KG1 (cell line): ENCODE measurements around the gene PPIP5K1.
A peak's percentile ranks its signal among the peaks of the same experiment; 100 is the strongest.

Experiments
- DNase-seq: peaks from one replicate; lab custom pipeline; 2025; lab: John Stamatoyannopoulos, UW

The PPIP5K1 gene

GRCh38 chr15:43517354-43518196, 72.4 kb downstream of the PPIP5K1 start, which contains the start of gene MAP1A:
MAP1A (plus strand) TSS chr15:43517608; CDS start chr15:43521474, 3,866 bp downstream.
- DNase-seq = no peak

GRCh38 chr15:43516801-43517353, 73.1 kb downstream of the PPIP5K1 start:
- DNase-seq = no peak

- no peak for DNase-seq
Measured at GRCh38 chr15:43516185-43516584, 73.8 kb downstream of the PPIP5K1 start.

DNA sequence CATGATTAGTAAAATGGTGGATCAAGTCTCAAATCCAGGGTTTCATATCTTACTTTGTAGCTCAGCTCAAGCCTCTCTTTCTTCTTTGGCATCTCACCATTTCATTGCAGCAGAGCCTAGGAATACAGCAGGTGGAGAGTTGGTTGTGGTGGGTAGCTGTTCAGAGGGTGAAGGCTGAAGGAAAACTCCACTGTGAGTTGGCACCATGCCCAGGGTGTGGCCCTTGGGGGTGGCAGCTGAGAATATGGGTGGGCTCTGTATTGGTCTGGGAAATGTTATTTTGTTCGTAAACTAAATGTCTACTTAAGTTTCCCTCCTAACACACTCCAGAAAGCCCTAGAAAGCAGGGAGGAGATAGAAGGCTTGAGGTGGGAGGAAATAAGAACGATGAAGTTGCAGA, 74.3 kb downstream of the PPIP5K1 start:
- DNase-seq = no peak

DNA sequence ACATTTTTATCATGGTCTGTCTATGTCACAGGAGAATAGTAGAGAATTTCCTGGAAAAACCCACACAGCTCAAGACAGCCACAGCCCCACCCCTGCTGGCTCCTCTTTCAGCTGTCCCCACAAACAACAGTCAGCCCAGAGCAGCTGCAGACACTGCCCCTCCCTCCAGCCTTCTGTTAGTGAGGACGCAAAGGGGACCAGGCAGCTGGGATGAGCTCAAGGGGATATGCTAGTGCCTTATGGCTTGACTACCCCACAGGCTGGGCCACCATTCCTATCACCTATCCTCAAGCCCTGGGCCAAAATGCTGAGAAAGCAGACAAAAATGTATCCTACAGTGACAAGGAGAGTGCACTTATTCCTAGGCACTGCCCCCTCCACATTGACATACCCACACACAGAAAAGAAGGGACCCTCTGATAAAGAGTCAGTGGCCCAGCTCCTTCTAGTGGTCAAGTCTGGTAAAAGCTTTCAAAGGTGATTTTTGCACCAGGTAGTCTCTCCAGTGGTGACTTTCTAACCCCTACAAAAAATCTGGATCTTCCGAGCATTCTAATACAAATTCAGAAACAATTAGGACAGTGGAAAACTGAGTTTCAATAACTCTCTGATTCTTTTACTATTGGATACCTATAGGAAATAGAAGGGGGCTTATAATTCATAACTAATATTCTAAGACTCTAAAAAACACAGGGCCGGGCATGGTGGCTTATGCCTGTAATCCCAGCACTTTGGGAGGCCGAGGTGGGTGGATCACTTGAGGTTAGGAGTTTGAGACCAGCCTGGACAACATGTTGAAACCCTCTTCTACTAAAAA, 75.6 kb downstream of the PPIP5K1 start:
- no peak for DNase-seq

GRCh38 chr15:43513550-43513949, 76.5 kb downstream of the PPIP5K1 start:
- DNase-seq = no peak

GRCh38 chr15:43511012-43511885, 78.8 kb downstream of the PPIP5K1 start:
- DNase-seq = no peak

DNA sequence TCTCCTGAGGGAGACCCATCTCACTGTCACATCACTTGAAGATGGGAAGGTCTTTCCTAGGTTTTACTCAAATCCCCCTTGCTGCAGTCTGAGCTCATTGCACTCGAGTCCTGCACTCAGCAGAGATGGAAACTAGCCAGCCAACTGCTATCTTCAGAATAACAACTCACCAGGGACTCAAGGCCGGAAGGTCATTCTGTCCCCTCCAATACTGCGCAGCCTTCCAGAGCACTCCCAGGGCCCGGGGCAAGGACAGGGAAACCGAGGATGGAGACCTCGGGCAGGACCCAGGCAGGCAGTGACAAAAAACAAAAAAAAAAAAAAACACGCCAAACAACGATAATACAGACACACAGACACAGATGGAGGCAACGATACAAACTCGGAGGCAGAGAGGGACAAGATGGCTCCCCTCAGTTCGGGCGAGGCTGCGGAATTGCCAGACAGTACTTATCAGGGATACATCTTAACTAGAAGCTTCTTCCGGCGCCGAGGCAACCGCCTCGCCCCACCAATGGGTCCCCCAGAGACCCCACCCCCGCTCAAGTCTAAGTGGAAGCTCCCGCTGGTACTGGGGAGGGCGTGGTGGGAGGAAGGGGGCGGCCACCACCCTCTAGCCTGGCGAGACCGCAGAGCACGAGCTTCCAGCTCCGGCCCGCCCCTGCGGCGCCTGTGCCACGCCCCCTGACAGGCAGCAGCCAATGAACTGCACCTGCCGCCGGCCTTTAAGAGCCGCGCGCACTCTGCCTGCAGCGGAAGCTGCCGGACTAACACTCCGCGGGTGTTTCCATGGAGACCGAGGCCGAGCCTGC, 79.6 kb downstream of the PPIP5K1 start:
- DNase-seq = peak; percentile 97

- no peak for DNase-seq
Measured at GRCh38 chr15:43509660-43510199, 80.3 kb downstream of the PPIP5K1 start.

DNA sequence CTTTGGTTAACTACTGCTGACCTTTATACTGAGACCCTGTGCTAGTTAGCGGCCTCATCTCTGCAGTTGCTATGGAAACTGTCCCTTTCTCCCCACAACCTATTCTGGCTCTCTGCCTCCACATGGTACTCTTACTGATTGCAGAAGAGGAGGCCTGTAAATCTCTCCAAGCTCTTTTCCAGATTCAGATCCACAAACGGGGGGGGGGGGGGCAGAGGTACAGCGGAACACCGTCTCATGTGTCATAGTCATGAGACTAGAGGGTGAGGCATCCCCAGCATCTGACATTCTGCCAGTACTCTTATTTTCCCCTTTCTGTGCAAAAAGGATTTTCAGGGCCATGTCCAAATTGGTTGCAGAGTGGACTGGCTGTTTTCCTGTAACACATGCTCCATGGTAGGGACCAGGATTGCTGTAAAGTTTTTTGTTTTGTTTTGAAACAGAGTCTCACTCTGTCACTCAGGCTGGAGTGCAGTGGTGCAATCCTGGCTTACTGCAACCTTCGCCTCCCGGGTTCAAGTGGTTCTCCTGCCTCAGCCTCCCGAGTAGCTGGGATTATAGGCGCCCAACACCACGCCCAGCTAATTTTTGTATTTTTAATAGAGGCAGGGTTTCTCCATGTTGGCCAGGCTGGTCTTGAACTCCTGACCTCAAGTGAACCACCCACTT, 80.9 kb downstream of the PPIP5K1 start:
- no peak for DNase-seq

DNA sequence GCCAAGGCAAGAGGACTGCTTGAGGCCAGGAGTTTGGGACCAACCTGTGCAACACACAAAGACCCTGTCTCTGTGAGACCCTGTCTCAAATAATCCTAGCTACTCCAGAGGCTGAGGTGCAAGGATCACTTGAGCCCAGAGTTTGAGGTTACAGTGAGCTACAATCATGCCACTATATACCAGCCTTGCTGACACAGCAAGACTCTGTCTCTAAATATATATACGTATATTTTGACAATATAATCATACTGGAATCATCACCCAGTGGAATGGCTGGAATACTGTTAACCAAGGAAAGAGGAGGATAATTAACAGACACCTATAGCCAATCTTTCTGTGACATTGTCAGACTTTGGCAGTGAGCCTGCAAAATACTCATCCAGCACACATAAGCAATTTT, 81.6 kb downstream of the PPIP5K1 start:
- no peak for DNase-seq

DNA sequence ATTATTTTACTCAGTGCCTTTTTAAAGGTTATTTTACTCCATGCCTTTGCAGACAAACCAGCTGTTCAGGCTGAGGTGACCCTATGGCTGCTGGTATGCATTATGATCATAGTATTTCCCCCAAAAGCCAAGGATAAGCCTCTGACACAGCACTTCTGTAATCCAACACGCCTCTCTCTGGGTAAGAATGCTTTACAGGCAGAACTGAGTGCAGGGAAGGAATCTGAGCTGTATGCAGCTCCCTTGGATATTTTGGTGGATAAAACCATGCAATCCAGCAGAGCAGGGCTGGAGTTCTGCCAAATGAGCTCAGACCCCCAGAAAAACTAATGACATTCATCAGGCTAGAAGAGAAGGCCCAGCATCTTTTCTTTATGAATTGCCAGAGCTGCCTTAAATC, 84.3 kb downstream of the PPIP5K1 start:
- no peak for DNase-seq

DNA sequence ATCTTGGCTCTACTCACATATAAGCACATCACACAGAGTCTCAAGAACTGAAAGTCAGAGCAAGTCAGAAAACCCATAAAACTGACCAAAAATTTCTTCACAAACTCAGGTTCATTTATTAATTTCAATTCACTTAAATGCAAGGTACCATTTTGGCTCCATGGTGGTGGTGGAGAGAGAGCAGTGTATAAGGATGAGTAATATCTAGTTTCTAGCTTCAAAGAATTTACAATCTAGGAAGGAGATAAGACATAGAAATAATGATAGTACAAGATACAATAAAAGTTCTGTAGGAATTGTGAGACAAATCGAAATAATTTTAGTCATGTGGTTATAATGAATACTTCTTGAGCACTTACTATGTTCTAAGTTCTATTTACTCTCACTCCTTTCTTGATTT, 90.4 kb downstream of the PPIP5K1 start:
- DNase-seq = no peak

- DNase-seq = no peak
Measured at GRCh38 chr15:43498990-43499389, 91.0 kb downstream of the PPIP5K1 start.

GRCh38 chr15:43493703-43494472, 96.1 kb downstream of the PPIP5K1 start:
- no peak for DNase-seq

DNA sequence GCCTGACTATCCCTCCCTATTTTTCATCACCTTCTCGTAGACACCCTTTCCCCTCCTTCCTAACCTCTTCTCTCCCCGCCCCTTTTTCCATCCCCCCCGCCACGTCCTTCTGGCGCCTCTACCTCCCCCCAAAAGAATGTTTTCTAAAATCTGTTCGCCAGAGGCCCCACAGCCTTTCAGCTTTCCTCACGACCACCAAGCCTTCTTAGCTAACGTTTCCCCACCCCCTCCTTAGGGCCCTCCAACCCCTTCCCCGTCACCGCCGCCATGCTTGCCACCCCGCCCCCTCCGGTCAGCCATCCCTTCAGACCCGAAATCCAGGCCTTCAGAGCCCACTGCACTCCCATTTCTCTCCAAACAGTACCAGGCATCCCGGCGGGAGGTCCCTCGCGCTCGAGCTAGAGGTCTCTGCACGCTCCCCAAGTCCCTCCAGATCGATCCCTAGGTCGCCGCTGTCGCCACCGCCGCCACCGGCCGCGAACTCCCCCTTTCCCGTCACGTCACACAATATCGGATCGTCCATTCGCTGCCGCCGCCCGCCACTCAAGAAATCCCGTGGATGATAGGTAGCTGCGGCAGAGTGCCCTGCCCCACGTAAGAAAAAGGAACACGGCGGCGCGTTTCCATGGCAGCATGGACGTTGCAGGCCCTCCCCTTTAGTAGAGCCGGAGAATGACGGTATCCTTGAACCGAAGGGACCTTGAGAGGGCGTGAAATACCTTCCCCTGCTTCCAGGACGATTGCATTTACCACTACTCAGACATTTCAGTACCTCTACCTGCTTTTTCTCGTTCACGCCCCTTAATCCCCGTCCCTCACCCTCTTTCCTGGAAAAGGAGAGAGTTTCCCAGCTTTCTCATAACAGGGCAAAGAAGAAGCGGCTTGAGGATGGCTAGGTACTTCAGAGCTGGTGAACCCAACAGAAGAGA, 97.1 kb downstream of the PPIP5K1 start, which contains the start of gene TP53BP1:
TSS of gene TP53BP1 (minus strand) at position 484 of the 929 bp plus-strand sequence. CDS start at position 371, 113 bp downstream.
- DNase-seq = peak; percentile 90

- no peak for DNase-seq
Measured at GRCh38 chr15:43492266-43492665, 97.7 kb downstream of the PPIP5K1 start.

GRCh38 chr15:43489191-43489590, 100.8 kb downstream of the PPIP5K1 start:
- DNase-seq = no peak
